Mesendoderm (in vitro differentiated cells): Measurements from ENCODE around the gene SMG5. TPM values are rescaled to one million over a fixed set of nuclear protein-coding genes. Genes with fewer than 3 reads are reported as not detected.
"Not testable (repeated sequence)": the region's sequence is repeated elsewhere in the genome, so short reads cannot be mapped to it uniquely, and the experiment has no call there.

Experiments used
- DNase-seq: peaks from one replicate; pipeline ENCODE4 v3.0.0; 2013
- H2AK5ac ChIP-seq: 2 replicates; pipeline ENCODE4 v1.6.1; 2013; ENCODE audit warnings: low read length, inconsistent platforms
- H2BK120ac ChIP-seq: 2 replicates; pipeline ENCODE4 v1.6.1; 2013; ENCODE audit warnings: low read depth, mild to moderate bottlenecking, low read length, moderate library complexity, mixed read lengths
- H2BK15ac ChIP-seq: replicated peaks from 2 replicates; pipeline ENCODE4 v1.6.1; 2013; ENCODE audit warnings: low read depth, mild to moderate bottlenecking, moderate library complexity
- H2BK5ac ChIP-seq: 2 replicates; pipeline ENCODE4 v1.6.1; 2013; ENCODE audit warnings: low read length, inconsistent platforms
- H3K18ac ChIP-seq: 2 replicates; pipeline ENCODE4 v1.6.1; 2013; ENCODE audit warnings: mild to moderate bottlenecking, low read length, mixed read lengths
- H3K23ac ChIP-seq: one replicate; pipeline ENCODE4 v1.6.1; 2013; ENCODE audit warnings: low read length
- H3K27ac ChIP-seq: 2 replicates; pipeline ENCODE4 v1.5.1; 2013; ENCODE audit warnings: low read depth, mild to moderate bottlenecking, inconsistent platforms, low read length, moderate library complexity
- H3K27me3 ChIP-seq: 2 replicates; pipeline ENCODE4 v1.6.1; 2013; ENCODE audit warnings: low read length, control low read depth, mild to moderate bottlenecking, inconsistent platforms; ENCODE audit not compliant: insufficient read depth, poor library complexity
- H3K36me3 ChIP-seq: 2 replicates; pipeline ENCODE4 v1.6.1; 2013; ENCODE audit warnings: low read length, inconsistent platforms; ENCODE audit not compliant: control insufficient read depth, insufficient read depth
- H3K4ac ChIP-seq: one replicate; pipeline ENCODE4 v1.6.1; 2013; ENCODE audit warnings: low read depth, mild to moderate bottlenecking, low read length, moderate library complexity
- H3K4me1 ChIP-seq: 2 replicates; pipeline ENCODE4 v1.6.1; 2013; ENCODE audit warnings: low read depth, low read length, inconsistent platforms; ENCODE audit not compliant: control insufficient read depth
- H3K4me2 ChIP-seq: 2 replicates; pipeline ENCODE4 v1.6.1; 2013; ENCODE audit warnings: low read length
- H3K4me3 ChIP-seq: 2 replicates; pipeline ENCODE4 v1.5.1; 2013; ENCODE audit warnings: mild to moderate bottlenecking, low read length
- H3K56ac ChIP-seq: one replicate; pipeline ENCODE4 v1.6.1; 2013; ENCODE audit warnings: low read length
- H3K79me1 ChIP-seq: 2 replicates; pipeline ENCODE4 v1.6.1; 2013; ENCODE audit warnings: low read length, inconsistent platforms
- H3K79me2 ChIP-seq: 2 replicates; pipeline ENCODE4 v1.6.1; 2013; ENCODE audit warnings: mild to moderate bottlenecking, low read length; ENCODE audit not compliant: control insufficient read depth, insufficient read depth
- H3K9ac ChIP-seq: 2 replicates; pipeline ENCODE4 v1.6.1; 2013; ENCODE audit warnings: low read length, inconsistent platforms
- H4K5ac ChIP-seq: one replicate; pipeline ENCODE4 v1.6.1; 2013; ENCODE audit warnings: low read length
- H4K8ac ChIP-seq: one replicate; pipeline ENCODE4 v1.6.1; 2013; ENCODE audit warnings: low read depth, mild to moderate bottlenecking, control low read depth, low read length, moderate library complexity
- WGBS: extraction: QIAGEN DNeasy Blood & Tissue Kit; methylation state at CpG from one replicate; pipeline ENCODE4 v1.1.7; 2013; ENCODE audit warnings: low lambda C conversion rate, missing lambda C conversion rate; ENCODE audit not compliant: insufficient coverage; ENCODE audit errors: extremely low coverage; 5-methylcytosine and 5-hydroxymethylcytosine counted together
- polyA plus RNA-seq, 2 experiments: library from polyadenylated mRNA; stranded (reverse); fragments of 200-250 nt; gene quantifications; one replicate each; pipeline ENCODE4 v1.2.3, GENCODE V29; 2013

SMG5 gene, protein sequence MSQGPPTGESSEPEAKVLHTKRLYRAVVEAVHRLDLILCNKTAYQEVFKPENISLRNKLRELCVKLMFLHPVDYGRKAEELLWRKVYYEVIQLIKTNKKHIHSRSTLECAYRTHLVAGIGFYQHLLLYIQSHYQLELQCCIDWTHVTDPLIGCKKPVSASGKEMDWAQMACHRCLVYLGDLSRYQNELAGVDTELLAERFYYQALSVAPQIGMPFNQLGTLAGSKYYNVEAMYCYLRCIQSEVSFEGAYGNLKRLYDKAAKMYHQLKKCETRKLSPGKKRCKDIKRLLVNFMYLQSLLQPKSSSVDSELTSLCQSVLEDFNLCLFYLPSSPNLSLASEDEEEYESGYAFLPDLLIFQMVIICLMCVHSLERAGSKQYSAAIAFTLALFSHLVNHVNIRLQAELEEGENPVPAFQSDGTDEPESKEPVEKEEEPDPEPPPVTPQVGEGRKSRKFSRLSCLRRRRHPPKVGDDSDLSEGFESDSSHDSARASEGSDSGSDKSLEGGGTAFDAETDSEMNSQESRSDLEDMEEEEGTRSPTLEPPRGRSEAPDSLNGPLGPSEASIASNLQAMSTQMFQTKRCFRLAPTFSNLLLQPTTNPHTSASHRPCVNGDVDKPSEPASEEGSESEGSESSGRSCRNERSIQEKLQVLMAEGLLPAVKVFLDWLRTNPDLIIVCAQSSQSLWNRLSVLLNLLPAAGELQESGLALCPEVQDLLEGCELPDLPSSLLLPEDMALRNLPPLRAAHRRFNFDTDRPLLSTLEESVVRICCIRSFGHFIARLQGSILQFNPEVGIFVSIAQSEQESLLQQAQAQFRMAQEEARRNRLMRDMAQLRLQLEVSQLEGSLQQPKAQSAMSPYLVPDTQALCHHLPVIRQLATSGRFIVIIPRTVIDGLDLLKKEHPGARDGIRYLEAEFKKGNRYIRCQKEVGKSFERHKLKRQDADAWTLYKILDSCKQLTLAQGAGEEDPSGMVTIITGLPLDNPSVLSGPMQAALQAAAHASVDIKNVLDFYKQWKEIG
- 52.2 TPM for polyA plus RNA-seq (2013, experiment 1 of 2)
- 51.8 TPM for polyA plus RNA-seq (2013, experiment 2 of 2)

- H2BK5ac ChIP-seq, result no peak within 1 kb of the TSS
- H3K4me3 ChIP-seq, result peak within 1 kb of the TSS; percentile 44
- H3K4ac ChIP-seq, result peak within 1 kb of the TSS; percentile 82
- H3K18ac ChIP-seq, result peak within 1 kb of the TSS; percentile 94
- DNase-seq, result peak; percentile 100
- no peak within 1 kb of the TSS for H4K5ac ChIP-seq
- H3K27me3 ChIP-seq, result no peaks in the 10 kb centered on the region
- H3K79me2 ChIP-seq, result peaks cover 34% of the 10 kb centered on the region
- no peak within 1 kb of the TSS for H4K8ac ChIP-seq
- no CpG with 5 or more reads among the region's 50 CpGs for WGBS
- H3K9ac ChIP-seq, result peak within 1 kb of the TSS; percentile 63
- no peak within 1 kb of the TSS for H3K23ac ChIP-seq
- no peaks in the 10 kb centered on the region for H3K4me1 ChIP-seq
- no peak within 1 kb of the TSS for H2BK15ac ChIP-seq
- peak within 1 kb of the TSS; percentile 90 for H3K56ac ChIP-seq
- H3K79me1 ChIP-seq, result peaks cover 19% of the 10 kb centered on the region
- peaks cover 3% of the 10 kb centered on the region for H3K36me3 ChIP-seq
- no peak within 1 kb of the TSS for H2AK5ac ChIP-seq
- peak within 1 kb of the TSS; percentile 61 for H3K27ac ChIP-seq
- H2BK120ac ChIP-seq, result no peak within 1 kb of the TSS
- peak within 1 kb of the TSS; percentile 72 for H3K4me2 ChIP-seq
Observed at GRCh38 chr1:156282479-156283222, at the start of gene SMG5. Gene SMG5 (minus strand): TSS chr1:156282825. CDS start chr1:156282680, 145 bp downstream.

DNA sequence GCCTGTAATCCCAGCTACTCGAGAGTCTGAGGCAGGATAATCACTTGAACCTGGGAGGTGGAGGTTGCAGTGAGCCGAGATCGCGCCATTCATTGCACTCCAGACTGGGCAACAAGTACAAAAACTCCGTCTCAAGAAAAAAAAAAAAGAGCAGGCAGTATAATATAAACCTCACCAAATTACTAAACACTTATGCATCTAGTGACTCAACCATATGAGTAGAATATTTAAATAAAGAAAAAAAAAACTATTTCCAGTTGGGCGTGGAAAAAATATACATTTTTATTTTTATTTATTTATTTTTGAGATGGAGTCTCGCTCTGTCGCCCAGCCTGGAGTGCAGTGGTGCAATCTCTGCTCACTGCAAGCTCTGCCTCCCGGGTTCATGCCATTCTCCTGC lies 40.6 kb upstream of the SMG5 start:
- not testable (repeated sequence) for H2BK5ac ChIP-seq, H3K4me2 ChIP-seq, H3K18ac ChIP-seq, H4K5ac ChIP-seq, H2BK120ac ChIP-seq, H2BK15ac ChIP-seq, H4K8ac ChIP-seq, H3K4me3 ChIP-seq, H2AK5ac ChIP-seq, H3K9ac ChIP-seq, H3K79me2 ChIP-seq, H3K79me1 ChIP-seq, DNase-seq, H3K27ac ChIP-seq, H3K23ac ChIP-seq, H3K4me1 ChIP-seq, H3K56ac ChIP-seq, H3K27me3 ChIP-seq, H3K4ac ChIP-seq
- no CpG with 5 or more reads among the region's 9 CpGs for WGBS
- H3K36me3 ChIP-seq, result peaks cover 19% of the 10 kb centered on the region

DNA sequence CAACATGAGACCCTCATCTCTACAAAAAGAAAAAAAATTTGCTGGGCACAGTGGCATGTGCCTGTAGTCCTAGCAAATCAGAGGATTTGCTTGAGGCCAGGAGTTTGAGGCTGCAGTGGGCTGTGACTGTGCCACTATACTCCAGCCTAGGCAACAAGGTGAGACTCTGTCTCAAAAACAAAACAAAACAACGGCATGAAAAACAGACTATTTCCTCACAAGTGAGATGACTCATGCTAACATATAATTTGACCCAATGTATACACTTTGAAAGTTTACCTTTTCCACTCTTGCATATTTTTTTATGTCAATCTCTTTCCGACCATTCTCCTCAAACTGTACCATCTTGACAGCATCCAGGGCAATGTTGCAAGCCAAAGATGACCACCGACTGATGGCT lies 37.9 kb upstream of the SMG5 start:
- Histone ChIP-seq H2BK15ac (no peak overlapping the region), H3K4me1 (no peaks in the 10 kb centered on the region), H3K4me2 (no peak overlapping the region), H4K5ac (no peak overlapping the region), H3K9ac (no peak overlapping the region), H3K27ac (no peak overlapping the region), H3K27me3 (no peaks in the 10 kb centered on the region), H3K79me1 (peaks cover 2% of the 10 kb centered on the region), H3K4ac (no peak overlapping the region), H3K23ac (no peak overlapping the region), H2BK120ac (no peak overlapping the region), H3K79me2 (no peaks in the 10 kb centered on the region), H3K4me3 (no peak overlapping the region), H2BK5ac (no peak overlapping the region), H2AK5ac (no peak overlapping the region), H3K56ac (no peak overlapping the region), H4K8ac (no peak overlapping the region), H3K18ac (no peak overlapping the region), H3K36me3 (peaks cover 31% of the 10 kb centered on the region)
- WGBS, result no CpG with 5 or more reads among the region's 3 CpGs
- DNase-seq, result no peak

GRCh38 chr1:156319664-156320063 lies 37.0 kb upstream of the SMG5 start:
- Histone ChIP-seq H3K4me3 (no peak overlapping the region), H3K27ac (no peak overlapping the region), H3K4me1 (no peaks in the 10 kb centered on the region), H3K56ac (no peak overlapping the region), H3K4ac (no peak overlapping the region), H4K8ac (no peak overlapping the region), H3K79me2 (no peaks in the 10 kb centered on the region), H3K23ac (no peak overlapping the region), H2BK15ac (no peak overlapping the region), H4K5ac (no peak overlapping the region), H3K36me3 (peaks cover 31% of the 10 kb centered on the region), H2BK5ac (no peak overlapping the region), H2BK120ac (no peak overlapping the region), H3K79me1 (peaks cover 2% of the 10 kb centered on the region), H3K27me3 (no peaks in the 10 kb centered on the region), H2AK5ac (no peak overlapping the region), H3K18ac (no peak overlapping the region), H3K4me2 (no peak overlapping the region), H3K9ac (no peak overlapping the region)
- peak; percentile 22 for DNase-seq
- WGBS, result no CpG with 5 or more reads among the region's 1 CpG

DNA sequence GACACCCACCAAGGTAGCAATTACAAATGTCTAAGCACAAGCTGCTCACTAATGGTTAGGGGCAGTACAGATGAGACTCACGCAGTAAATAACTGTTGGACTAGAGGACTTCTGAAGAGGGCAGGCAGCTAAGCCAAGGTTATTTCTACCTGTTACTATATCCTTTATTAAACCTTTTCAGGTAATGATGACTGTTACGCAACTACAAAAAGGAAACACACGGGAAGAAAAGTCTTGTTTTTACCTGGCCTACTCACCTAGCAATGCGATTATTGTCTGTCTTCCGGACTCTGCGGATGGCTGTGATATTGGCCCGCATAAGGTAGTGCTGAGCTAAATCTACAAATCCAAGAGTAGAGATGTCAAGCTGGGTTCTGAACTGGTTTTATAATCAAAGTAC lies 34.3 kb upstream of the SMG5 start:
- H2BK120ac ChIP-seq, result no peak overlapping the region
- H3K4me2 ChIP-seq, result no peak overlapping the region
- no peak overlapping the region for H3K23ac ChIP-seq
- no peaks in the 10 kb centered on the region for H3K27me3 ChIP-seq
- H3K18ac ChIP-seq, result no peak overlapping the region
- H2AK5ac ChIP-seq, result no peak overlapping the region
- H2BK15ac ChIP-seq, result no peak overlapping the region
- no peak for DNase-seq
- no peak overlapping the region for H4K5ac ChIP-seq
- no peak overlapping the region for H3K4me3 ChIP-seq
- no peak overlapping the region for H3K27ac ChIP-seq
- no peak overlapping the region for H3K9ac ChIP-seq
- H3K4me1 ChIP-seq, result no peaks in the 10 kb centered on the region
- H2BK5ac ChIP-seq, result no peak overlapping the region
- no peak overlapping the region for H3K56ac ChIP-seq
- H3K79me2 ChIP-seq, result no peaks in the 10 kb centered on the region
- no CpG with 5 or more reads among the region's 7 CpGs for WGBS
- H3K79me1 ChIP-seq, result peaks cover 2% of the 10 kb centered on the region
- peaks cover 37% of the 10 kb centered on the region for H3K36me3 ChIP-seq
- H4K8ac ChIP-seq, result no peak overlapping the region
- H3K4ac ChIP-seq, result no peak overlapping the region
